Right atrium auricular region (tissue), 2 donors: ENCODE results near the gene NEK11. TPM values are rescaled to one million over a fixed set of nuclear protein-coding genes. Genes with fewer than 3 reads are reported as not detected.

ENCODE experiments used
- DNase-seq: peaks from one replicate; pipeline ENCODE4 v3.0.0-alpha.2; 2019; ENCODE audit warnings: low spot score
- H3K27ac ChIP-seq, 2 donors: fragments of 200-600 bp; sonication (generic); 1 replicate in 1 of 2; 2 replicates in 1 of 2; pipeline ENCODE4 v1.5.1; 2016 to 2019
- H3K27me3 ChIP-seq, 2 donors: fragments of 200-600 bp; sonication (generic); one replicate each; pipeline versions ENCODE4 v1.5.1 to v1.6.0; 2017 to 2019
- H3K36me3 ChIP-seq: fragments of 200-600 bp; sonication (generic); one replicate; pipeline ENCODE4 v1.5.1; 2016
- H3K4me1 ChIP-seq, 2 donors: fragments of 200-600 bp; sonication (generic); one replicate each; pipeline versions ENCODE4 v1.5.1 to v1.6.0; 2017 to 2019
- H3K4me3 ChIP-seq, 2 donors: fragments of 200-600 bp; sonication (generic); 1 replicate in 1 of 2; 2 replicates in 1 of 2; pipeline ENCODE4 v1.5.1; 2017 to 2019; ENCODE audit warnings: mild to moderate bottlenecking in 1 of 2, moderate library complexity in 1 of 2
- H3K9me3 ChIP-seq, 2 donors: fragments of 200-600 bp; sonication (generic); one replicate each; pipeline ENCODE4 v1.5.1; 2019
- total RNA-seq, 2 donors: library from RNA; depleted of rRNA; stranded (reverse); fragments of >200 nt; gene quantifications; one replicate each; pipeline ENCODE4 v1.1.0, GENCODE V29; 2016
- TF ChIP-seq, protein P1 (sequence below), 2 donors: fragments of 200-600 bp; sonication (generic); IDR thresholded peaks; one replicate each; pipeline ENCODE4 v1.5.1; 2019; ENCODE audit warnings: antibody characterized with exemption in 2 of 2

Gene NEK11
- total RNA-seq, 2 donors from 2014 or later = 2.0 to 2.2 TPM

DNA sequence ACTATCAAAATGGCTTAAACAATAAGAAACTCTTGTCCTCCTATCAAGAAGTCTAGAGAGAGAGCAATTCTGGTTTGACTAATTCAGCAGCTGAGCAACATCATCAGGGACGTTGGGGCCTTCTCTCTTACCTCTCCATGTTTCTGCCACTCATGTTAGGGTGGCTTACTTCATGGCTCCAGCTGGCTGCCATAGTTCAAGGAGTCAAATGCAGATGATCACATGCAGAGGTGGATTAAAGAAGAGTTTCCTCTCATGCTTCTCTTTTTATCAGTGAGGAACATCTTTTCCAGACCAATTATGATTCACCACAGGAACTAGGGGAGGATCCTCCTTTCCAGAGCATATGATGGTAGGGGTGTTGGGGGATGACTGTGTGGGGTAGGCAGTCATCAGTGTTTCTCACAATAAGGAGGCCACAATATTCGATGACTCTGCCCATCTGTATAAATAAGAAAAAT lies 45.5 kb downstream of the NEK11 start:
- Histone ChIP-seq H3K27me3 (no peaks in the 10 kb centered on the region), H3K4me3 (no peak overlapping the region), H3K27ac (no peak overlapping the region), H3K4me1 (peaks cover 0 to 29% of the 10 kb centered on the region in 2 donors), H3K9me3 (no peaks in the 10 kb centered on the region), H3K36me3 (no peaks in the 10 kb centered on the region)
- TF ChIP-seq, protein P1, sequence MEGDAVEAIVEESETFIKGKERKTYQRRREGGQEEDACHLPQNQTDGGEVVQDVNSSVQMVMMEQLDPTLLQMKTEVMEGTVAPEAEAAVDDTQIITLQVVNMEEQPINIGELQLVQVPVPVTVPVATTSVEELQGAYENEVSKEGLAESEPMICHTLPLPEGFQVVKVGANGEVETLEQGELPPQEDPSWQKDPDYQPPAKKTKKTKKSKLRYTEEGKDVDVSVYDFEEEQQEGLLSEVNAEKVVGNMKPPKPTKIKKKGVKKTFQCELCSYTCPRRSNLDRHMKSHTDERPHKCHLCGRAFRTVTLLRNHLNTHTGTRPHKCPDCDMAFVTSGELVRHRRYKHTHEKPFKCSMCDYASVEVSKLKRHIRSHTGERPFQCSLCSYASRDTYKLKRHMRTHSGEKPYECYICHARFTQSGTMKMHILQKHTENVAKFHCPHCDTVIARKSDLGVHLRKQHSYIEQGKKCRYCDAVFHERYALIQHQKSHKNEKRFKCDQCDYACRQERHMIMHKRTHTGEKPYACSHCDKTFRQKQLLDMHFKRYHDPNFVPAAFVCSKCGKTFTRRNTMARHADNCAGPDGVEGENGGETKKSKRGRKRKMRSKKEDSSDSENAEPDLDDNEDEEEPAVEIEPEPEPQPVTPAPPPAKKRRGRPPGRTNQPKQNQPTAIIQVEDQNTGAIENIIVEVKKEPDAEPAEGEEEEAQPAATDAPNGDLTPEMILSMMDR (IDR thresholded peaks at IDR 0.05) = no peak
- DNase-seq = no peak

- peaks cover 0 to 29% of the 10 kb centered on the region in 2 donors for H3K4me1 ChIP-seq
- no peak overlapping the region for H3K4me3 ChIP-seq
- H3K27ac ChIP-seq = no peak overlapping the region
- TF ChIP-seq, protein P1 (IDR thresholded peaks at IDR 0.05) = no peak
- no peaks in the 10 kb centered on the region for H3K27me3 ChIP-seq
- H3K9me3 ChIP-seq = no peaks in the 10 kb centered on the region
- no peaks in the 10 kb centered on the region for H3K36me3 ChIP-seq
- DNase-seq = peak; percentile 68
Measured at GRCh38 chr3:131072845-131073244, 46.2 kb downstream of the NEK11 start.

GRCh38 chr3:131075632-131076328 lies 49.1 kb downstream of the NEK11 start:
- no peaks in the 10 kb centered on the region for H3K9me3 ChIP-seq
- no peaks in the 10 kb centered on the region for H3K36me3 ChIP-seq
- DNase-seq = no peak
- H3K4me1 ChIP-seq = peaks cover 0 to 29% of the 10 kb centered on the region in 2 donors
- TF ChIP-seq, protein P1 (IDR thresholded peaks at IDR 0.05) = no peak
- no peaks in the 10 kb centered on the region for H3K27me3 ChIP-seq
- H3K27ac ChIP-seq = no peak overlapping the region
- no peak overlapping the region for H3K4me3 ChIP-seq

- Histone ChIP-seq H3K4me3 (no peak overlapping the region), H3K27ac (no peak overlapping the region), H3K4me1 (peaks cover 0 to 17% of the 10 kb centered on the region in 2 donors), H3K27me3 (no peaks in the 10 kb centered on the region), H3K9me3 (no peaks in the 10 kb centered on the region), H3K36me3 (no peaks in the 10 kb centered on the region)
- DNase-seq = no peak
- TF ChIP-seq, protein P1 (IDR thresholded peaks at IDR 0.05) = no peak
Measured at GRCh38 chr3:131077904-131078303, 51.2 kb downstream of the NEK11 start.

DNA sequence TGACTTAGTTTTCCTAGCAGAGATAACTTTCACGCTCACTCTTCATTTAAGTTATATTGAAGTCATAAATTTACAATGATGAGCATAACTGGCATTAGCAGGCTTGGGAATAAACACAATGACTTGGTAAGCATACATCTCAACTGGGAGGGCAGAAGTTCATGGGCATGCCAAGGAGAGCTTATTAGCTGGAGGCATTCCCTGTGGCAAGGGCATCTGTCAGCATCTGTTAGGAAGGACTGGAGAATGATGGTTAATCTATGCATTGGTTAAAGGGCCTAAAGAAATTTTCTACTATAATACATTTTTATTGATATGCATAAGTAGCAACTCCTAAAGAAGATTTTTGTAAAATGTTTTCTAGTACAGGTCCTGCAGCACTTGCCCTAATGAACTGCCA lies 52.4 kb downstream of the NEK11 start:
- H3K27ac ChIP-seq = no peak overlapping the region
- H3K4me1 ChIP-seq = peaks cover 0 to 10% of the 10 kb centered on the region in 2 donors
- H3K27me3 ChIP-seq = no peaks in the 10 kb centered on the region
- TF ChIP-seq, protein P1 (IDR thresholded peaks at IDR 0.05) = no peak
- H3K9me3 ChIP-seq = no peaks in the 10 kb centered on the region
- no peak for DNase-seq
- H3K36me3 ChIP-seq = no peaks in the 10 kb centered on the region
- H3K4me3 ChIP-seq = no peak overlapping the region

DNA sequence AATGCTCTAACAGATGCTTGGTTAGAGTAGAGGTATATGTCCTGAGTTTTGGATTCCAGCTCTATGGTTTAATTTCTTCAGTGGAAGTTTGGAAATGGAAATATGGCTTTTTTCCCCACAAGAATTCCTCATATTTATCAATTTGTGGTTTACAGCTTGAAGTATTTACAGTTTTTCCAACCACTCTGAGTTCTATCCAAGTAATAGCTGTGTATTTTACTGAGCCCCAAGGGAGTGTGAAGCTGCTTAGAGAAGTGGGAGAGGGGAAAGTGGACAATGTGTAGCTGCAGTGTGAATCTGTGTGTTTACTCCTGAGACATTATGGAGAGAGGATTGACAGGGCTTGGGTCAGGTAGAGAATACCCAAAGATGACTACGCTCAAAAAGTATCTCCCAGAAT lies 54.5 kb downstream of the NEK11 start:
- Histone ChIP-seq H3K4me3 (no peak overlapping the region), H3K9me3 (no peaks in the 10 kb centered on the region), H3K27ac (no peak overlapping the region), H3K36me3 (no peaks in the 10 kb centered on the region), H3K27me3 (no peaks in the 10 kb centered on the region), H3K4me1 (peaks cover 0 to 5% of the 10 kb centered on the region in 2 donors)
- TF ChIP-seq, protein P1 (IDR thresholded peaks at IDR 0.05) = no peak
- no peak for DNase-seq
